Activated CD8-positive, alpha-beta memory T cell treated with anti-CD3 and anti-CD28 coated beads for 36 hours (primary cell): ENCODE data around the gene NR4A1. TPM values are rescaled to one million over a fixed set of nuclear protein-coding genes. Genes with fewer than 3 reads are reported as not detected.

Source experiments
- CTCF ChIA-PET: fragments of 350-600 bp; sonication (Branson Sonifier 250); formaldehyde crosslinking; loops from one replicate; lab custom pipeline; 2021; ENCODE audit warnings: antibody characterized with exemption; lab: Charles Lee
- POLR2A ChIA-PET: fragments of 350-600 bp; sonication (Branson Sonifier 250); formaldehyde crosslinking; loops from one replicate; lab custom pipeline; 2021; ENCODE audit warnings: antibody characterized with exemption; lab: Charles Lee
- total RNA-seq, 2 experiments: library from RNA; stranded (reverse); gene quantifications; one replicate each; pipeline ENCODE4 v1.2.3, GENCODE V29; 2021

Gene NR4A1
- total RNA-seq, 2 experiments from 2014 or later: 44.1 to 46.1 TPM

DNA sequence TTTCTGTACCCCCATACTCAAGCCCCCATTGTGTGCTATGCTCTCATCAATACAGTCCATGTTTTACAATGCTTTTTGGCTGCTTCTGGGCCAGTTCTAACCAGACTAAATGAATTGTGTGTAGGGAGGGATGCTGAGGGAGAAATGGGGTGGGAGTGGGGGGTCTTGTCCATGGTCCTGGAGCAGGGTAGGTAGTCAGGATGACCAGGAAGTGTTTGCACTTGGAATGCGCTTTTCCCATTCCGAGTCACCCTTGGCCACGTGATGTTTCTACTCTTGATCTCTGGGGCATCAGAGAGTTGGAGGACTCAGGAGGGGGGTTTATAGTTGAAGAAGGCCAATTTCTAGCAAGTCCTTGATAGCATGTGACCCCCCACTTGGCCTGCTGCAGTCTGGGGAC lies 27.0 kb downstream of the NR4A1 start:
- POLR2A ChIA-PET: no interaction called here
- CTCF ChIA-PET: interaction anchor here (0.7 to 23.1 kb wide), 3 partner anchors 8 to 94 kb away, joined by 4 to 392 read pairs (median 4); partner anchors contain the start of gene ATG101

GRCh38 chr12:52079576-52080402 lies 28.5 kb downstream of the NR4A1 start, which contains the start of gene SMIM41:
Gene SMIM41, plus strand, starts transcription at chr12:52079704. Its CDS starts 76 bp downstream, at chr12:52079780.
- CTCF ChIA-PET: interaction anchor here (1.2 to 23.1 kb wide), 4 partner anchors 10 to 53 kb away, joined by 3 to 392 read pairs (median 4); partner anchors contain the start of gene ATG101
- POLR2A ChIA-PET: no interaction called here

GRCh38 chr12:52080403-52081251 lies 29.4 kb downstream of the NR4A1 start:
- POLR2A ChIA-PET: interaction anchor here (1.3 kb wide), 1 partner anchor 55 kb away, joined by 4 read pairs; no protein-coding TSS in a partner anchor
- CTCF ChIA-PET: interaction anchor here (0.7 to 23.1 kb wide), 8 partner anchors 9 to 77 kb away, joined by 3 to 392 read pairs (median 4); partner anchors contain the start of gene ATG101

- ChIA-PET POLR2A (interaction anchor here (1.3 kb wide), 1 partner anchor 55 kb away, joined by 4 read pairs; no protein-coding TSS in a partner anchor), CTCF (interaction anchor here (0.7 to 23.1 kb wide), 7 partner anchors 10 to 88 kb away, joined by 3 to 392 read pairs (median 4); partner anchors contain the start of gene ATG101)
Observed at GRCh38 chr12:52081263-52081733, 30.1 kb downstream of the NR4A1 start.

DNA sequence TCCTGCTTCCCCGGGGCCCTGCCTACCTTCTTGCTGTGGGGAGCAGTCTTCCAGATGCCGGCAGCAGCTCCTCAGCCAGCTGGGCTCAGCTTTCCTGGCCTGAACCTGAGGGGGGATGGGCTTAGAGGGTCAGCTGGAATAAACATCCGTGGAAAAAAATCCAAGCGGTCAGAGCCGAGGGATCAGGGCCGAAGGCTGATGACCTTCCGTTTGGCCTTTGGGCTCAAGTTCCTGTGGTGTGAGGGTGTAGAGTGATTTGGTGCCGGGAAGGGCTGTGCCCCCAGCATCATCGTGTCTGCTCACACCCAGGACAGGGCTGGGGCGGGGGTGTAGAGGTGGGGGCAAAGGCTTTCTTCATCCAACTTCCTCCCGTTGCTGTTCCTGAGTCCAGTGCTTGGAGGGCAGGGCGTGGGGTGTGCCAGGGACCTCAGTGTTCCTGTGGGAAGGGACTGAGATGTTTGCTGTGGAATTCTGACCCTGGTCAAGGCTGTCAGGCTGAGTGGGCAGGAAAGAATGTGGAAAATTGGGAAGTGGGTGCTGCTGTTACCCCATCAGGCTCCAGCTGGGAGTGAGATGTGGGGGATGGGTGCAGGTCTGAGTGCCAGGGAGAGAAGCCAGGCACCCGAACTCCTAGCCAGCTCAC lies 30.9 kb downstream of the NR4A1 start:
- ChIA-PET CTCF (interaction anchor here (1.2 to 23.1 kb wide), 6 partner anchors 11 to 89 kb away, joined by 3 to 392 read pairs (median 4); partner anchors contain the start of gene ATG101), POLR2A (interaction anchor here (1.3 kb wide), 1 partner anchor 56 kb away, joined by 4 read pairs; no protein-coding TSS in a partner anchor)

DNA sequence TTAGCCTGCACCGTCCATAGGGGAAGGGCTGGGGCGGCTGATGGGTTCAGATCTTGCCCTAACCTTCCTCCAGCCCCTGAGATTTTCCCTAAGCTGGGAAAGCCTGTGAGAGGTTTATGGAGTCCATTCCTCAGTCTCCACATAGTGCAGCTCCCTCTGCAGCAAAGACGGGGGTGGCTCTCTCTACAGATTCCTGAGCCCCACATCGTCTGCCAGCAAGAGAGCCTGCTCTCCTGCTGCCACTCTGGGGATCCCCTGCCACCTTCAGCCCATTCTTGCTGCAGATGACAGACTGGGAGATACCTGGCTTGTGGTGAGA lies 31.4 kb downstream of the NR4A1 start:
- CTCF ChIA-PET: interaction anchor here (0.7 to 23.1 kb wide), 6 partner anchors 13 to 89 kb away, joined by 3 to 392 read pairs (median 4); partner anchors contain the start of gene ATG101

GRCh38 chr12:52082988-52083637 lies 31.9 kb downstream of the NR4A1 start:
- ChIA-PET CTCF (interaction anchor here (0.7 to 23.1 kb wide), 5 partner anchors 13 to 56 kb away, joined by 3 to 392 read pairs (median 3); partner anchors contain the start of gene ATG101), POLR2A (no interaction called here)

More for the DNA sequence above, 31.4 kb downstream of the NR4A1 start:
- POLR2A ChIA-PET: no interaction called here

DNA sequence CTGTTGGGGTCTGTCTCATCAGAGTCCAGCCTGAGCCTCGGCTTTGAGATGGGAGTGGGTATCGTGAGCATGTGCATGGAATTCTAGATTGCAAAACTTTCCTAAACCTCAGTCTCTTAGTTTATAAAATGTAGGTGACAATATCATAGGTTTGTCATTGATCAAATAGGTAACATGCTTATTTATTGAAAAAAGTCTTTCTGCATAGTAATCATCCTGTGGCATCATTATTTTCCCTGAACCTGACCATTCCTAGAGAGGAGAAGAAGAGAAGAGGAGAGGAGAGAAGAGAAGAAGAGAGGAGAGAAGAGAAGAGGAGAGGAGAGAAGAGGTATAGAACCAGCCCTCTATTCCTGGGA lies 32.4 kb downstream of the NR4A1 start:
- POLR2A ChIA-PET: no interaction called here
- CTCF ChIA-PET: interaction anchor here (1.1 to 23.1 kb wide), 5 partner anchors 14 to 91 kb away, joined by 4 to 392 read pairs (median 12); partner anchors contain the start of gene ATG101

- CTCF ChIA-PET: interaction anchor here (0.8 to 3.5 kb wide), 8 partner anchors 9 to 92 kb away, joined by 3 to 57 read pairs (median 5); partner anchors contain the start of gene ATG101
- POLR2A ChIA-PET: no interaction called here
Observed at GRCh38 chr12:52084491-52085231, 33.4 kb downstream of the NR4A1 start.

GRCh38 chr12:52085682-52086180 lies 34.5 kb downstream of the NR4A1 start:
- ChIA-PET CTCF (interaction anchor here (0.7 to 3.1 kb wide), 4 partner anchors 14 to 61 kb away, joined by 3 to 57 read pairs (median 5); no protein-coding TSS in a partner anchor), POLR2A (no interaction called here)

- CTCF ChIA-PET: interaction anchor here (0.7 to 3.1 kb wide), 2 partner anchors 15 to 62 kb away, joined by 3 to 57 read pairs; no protein-coding TSS in a partner anchor
- POLR2A ChIA-PET: no interaction called here
Observed at GRCh38 chr12:52086366-52086765, 35.1 kb downstream of the NR4A1 start.

DNA sequence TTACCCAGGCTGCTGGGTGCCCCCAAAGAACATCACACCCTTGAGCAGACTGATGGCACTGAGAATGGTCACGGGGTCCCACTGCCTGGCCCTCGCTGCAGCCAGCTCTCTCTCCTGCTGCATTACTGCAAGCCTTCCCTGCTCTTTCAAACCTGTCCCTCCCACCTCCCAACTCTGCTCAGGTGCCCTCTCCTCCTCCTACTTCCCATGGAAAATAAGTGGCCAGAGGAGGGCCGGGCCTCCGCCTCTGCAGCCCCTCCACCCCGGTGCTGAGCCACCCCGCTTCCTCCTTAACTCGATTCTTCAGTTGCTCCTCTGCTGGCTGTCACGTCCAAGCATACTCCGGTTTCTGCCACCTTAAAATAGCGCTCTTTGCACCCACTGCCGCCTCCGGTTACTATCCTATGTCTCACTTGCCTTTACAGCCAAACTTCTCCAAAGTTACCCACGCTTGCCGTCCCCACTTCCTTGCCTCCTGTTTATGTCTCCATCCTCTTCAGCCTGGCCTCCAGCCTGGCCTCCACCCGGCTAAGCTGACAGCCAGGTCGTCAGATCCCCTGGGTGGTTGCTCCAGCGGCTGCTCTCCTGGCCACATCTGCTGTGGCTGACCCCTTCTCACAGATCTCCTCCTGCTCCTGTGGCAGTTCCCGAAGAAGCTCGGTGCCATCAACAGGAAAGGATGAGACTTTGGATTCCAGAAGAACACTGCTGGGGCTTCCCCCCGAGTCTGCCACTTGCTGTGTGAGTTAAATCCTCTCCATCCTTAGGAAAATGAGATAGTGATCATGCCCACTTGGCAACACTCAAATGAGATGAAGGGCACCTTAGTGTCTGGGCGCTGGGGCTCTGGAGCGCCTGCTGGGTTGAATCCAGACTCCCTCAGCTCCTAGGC lies 35.9 kb downstream of the NR4A1 start:
- ChIA-PET CTCF (interaction anchor here (3.1 to 4.9 kb wide), 2 partner anchors 62 to 63 kb away, joined by 22 to 57 read pairs; no protein-coding TSS in a partner anchor), POLR2A (no interaction called here)

DNA sequence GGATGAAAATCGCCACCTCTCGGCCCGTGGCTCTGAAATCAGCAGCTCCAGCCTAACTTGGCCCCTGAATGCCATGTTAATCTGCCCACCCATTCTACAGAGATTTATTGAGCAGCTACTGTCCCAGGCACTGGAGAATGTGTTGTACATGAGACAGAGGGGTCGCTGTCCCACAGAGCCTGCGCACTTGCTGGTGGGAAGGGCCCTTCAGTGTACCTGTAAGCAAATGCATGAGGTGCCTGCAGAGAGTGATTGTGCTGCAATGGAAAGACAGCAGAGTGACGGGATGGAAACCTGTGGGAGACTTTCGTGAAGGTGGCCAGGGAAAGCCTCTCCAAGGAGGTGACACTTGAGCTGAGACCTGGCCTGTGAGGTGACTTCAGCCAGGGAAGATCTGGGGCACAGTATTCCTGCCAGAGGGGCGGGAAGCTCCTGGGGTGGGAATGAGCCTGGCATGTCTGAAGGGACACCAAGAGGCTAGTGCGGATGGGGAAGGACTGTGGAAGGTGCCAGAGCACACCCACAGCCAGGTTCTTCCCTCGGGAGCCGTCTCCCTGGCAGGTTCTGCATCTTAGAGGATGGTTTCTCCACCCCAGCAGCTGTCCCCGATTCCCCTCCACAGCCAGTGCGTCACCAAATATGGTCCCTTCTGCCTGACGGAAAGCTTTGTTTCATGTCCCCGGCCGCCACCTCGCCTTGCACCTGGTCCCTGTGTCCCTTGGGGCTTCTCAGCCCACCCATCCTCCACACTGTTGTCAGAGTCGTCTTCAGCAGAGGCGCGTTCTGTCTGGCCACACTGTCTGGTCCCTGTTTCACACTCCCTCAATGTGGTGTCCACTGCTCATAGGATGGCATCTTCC lies 36.9 kb downstream of the NR4A1 start:
- ChIA-PET CTCF (interaction anchor here (1.1 to 4.9 kb wide), 2 partner anchors 56 to 63 kb away, joined by 4 to 22 read pairs; no protein-coding TSS in a partner anchor), POLR2A (no interaction called here)

DNA sequence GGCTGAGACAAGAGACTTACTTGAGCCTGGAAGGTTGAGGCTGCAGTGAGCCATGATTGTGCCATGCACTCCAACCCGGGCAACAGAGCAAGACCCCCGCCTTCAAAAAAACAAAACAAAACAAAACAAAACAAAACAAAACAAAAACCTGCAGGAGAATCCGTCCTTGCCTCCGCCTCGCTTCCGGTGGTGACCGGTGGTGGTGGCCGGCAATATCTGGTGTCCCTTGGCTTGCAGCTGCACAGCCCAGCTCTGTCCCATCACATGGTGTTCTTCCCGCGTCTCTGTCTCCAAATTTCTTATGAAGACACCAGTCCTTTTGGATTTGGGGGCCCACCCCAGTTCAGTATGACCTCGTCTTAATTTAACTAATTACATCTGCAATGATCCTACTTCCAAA lies 38.2 kb downstream of the NR4A1 start:
- CTCF ChIA-PET: interaction anchor here (4.9 kb wide), 1 partner anchor 64 kb away, joined by 22 read pairs; no protein-coding TSS in a partner anchor
- POLR2A ChIA-PET: no interaction called here

- POLR2A ChIA-PET: no interaction called here
- CTCF ChIA-PET: interaction anchor here (4.9 kb wide), 1 partner anchor 65 kb away, joined by 22 read pairs; no protein-coding TSS in a partner anchor
Observed at GRCh38 chr12:52090291-52090690, 39.0 kb downstream of the NR4A1 start.
